Kidney epithelial cell (primary cell): Measurements from ENCODE around the gene BDH2. TPM values are rescaled to one million over a fixed set of nuclear protein-coding genes. Genes with fewer than 3 reads are reported as not detected.

Experiments
- DNase-seq: peaks from one replicate; pipeline ENCODE4 v3.0.0-alpha.2; 2010; ENCODE audit warnings: low read depth
- H3K27me3 ChIP-seq: 2 replicates; pipeline ENCODE4 v1.6.0; 2011; ENCODE audit warnings: low read length; ENCODE audit not compliant: control insufficient read depth, insufficient read depth
- H3K36me3 ChIP-seq: 2 replicates; pipeline ENCODE4 v1.5.1; 2011; ENCODE audit warnings: low read length; ENCODE audit not compliant: control insufficient read depth, insufficient read depth
- H3K4me3 ChIP-seq: 2 replicates; pipeline ENCODE4 v1.5.1; 2011; ENCODE audit warnings: low read depth, mild to moderate bottlenecking, control low read depth, low read length
- total RNA-seq: library from RNA; depleted of rRNA; stranded (reverse); fragments of >200 nt; gene quantifications from 2 replicates; pipeline ENCODE4 v1.2.3, GENCODE V29; 2015
- TF ChIP-seq, protein P1 (sequence below): IDR thresholded peaks from 2 replicates; pipeline ENCODE4 v1.5.1; 2011; ENCODE audit warnings: mild to moderate bottlenecking, moderate library complexity, low read length, control low read depth, inconsistent platforms; ENCODE audit not compliant: insufficient read depth, poor library complexity, severe bottlenecking

The BDH2 gene
- total RNA-seq, 1 donor from 2014 or later, result 44.5 TPM

DNA sequence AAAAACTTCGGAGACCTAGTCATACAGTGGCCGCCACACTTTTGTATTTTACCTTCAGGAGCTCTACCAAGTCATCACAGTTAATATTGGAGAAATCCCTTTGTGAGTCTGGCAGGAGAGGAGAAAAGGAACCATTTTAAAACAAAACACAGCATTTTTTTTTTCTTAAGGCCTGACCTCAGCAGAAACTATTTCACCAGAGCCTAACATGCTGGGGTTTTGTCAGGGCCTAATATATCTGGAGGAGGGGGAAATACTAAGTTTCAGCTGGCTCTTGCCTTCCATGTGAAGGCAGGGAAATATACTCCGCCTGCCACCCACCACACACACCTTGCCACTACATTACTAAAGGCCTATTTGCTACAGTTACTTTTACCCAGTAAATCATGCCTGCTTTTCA is 26.5 kb upstream of the BDH2 start:
- Histone ChIP-seq H3K27me3 (no peaks in the 10 kb centered on the region), H3K36me3 (no peaks in the 10 kb centered on the region), H3K4me3 (no peak overlapping the region)
- DNase-seq, result no peak
- TF ChIP-seq, protein P1, sequence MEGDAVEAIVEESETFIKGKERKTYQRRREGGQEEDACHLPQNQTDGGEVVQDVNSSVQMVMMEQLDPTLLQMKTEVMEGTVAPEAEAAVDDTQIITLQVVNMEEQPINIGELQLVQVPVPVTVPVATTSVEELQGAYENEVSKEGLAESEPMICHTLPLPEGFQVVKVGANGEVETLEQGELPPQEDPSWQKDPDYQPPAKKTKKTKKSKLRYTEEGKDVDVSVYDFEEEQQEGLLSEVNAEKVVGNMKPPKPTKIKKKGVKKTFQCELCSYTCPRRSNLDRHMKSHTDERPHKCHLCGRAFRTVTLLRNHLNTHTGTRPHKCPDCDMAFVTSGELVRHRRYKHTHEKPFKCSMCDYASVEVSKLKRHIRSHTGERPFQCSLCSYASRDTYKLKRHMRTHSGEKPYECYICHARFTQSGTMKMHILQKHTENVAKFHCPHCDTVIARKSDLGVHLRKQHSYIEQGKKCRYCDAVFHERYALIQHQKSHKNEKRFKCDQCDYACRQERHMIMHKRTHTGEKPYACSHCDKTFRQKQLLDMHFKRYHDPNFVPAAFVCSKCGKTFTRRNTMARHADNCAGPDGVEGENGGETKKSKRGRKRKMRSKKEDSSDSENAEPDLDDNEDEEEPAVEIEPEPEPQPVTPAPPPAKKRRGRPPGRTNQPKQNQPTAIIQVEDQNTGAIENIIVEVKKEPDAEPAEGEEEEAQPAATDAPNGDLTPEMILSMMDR, result no peak

DNA sequence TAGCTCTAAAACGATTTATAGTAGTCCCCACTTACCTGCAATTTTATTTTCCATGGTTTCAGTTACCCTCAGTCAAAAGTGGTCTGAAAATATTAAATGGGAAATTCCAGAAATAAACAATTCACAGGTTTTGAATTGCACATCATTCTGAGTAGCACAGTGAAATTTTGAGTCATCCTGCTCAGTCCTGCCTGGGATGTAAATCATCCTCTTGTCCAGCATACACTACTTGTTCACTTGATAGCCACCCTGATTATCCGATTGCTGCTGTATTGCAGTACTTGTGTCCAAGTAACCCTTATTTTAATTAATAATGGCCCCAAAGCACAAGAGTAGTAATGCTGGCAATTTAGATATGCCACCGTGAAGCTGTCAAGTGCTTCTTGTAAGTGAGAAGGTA is 23.5 kb upstream of the BDH2 start:
- TF ChIP-seq, protein P1, result no peak
- Histone ChIP-seq H3K36me3 (no peaks in the 10 kb centered on the region), H3K27me3 (no peaks in the 10 kb centered on the region), H3K4me3 (no peak overlapping the region)
- DNase-seq, result no peak

DNA sequence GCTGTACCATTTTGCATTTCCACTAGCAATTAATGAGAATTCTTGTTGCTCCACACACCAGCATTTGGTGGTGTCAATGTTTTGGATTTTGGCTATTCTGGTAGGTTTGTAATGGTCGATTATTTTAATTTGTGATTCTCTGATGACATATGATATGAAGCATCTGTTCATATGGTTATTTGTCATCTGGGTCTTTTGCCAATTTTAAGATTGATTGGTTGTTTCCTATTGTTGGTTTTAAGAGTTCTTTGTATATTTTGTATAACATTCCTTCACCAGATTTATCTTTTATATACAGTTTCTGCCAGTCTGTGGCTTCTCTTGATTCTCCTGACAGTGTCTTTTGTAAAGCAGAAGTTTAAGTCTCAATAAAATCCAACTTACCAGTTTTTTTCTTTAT is 18.5 kb upstream of the BDH2 start:
- no peak for DNase-seq
- Histone ChIP-seq H3K4me3 (no peak overlapping the region), H3K27me3 (no peaks in the 10 kb centered on the region), H3K36me3 (no peaks in the 10 kb centered on the region)
- TF ChIP-seq, protein P1, result no peak

DNA sequence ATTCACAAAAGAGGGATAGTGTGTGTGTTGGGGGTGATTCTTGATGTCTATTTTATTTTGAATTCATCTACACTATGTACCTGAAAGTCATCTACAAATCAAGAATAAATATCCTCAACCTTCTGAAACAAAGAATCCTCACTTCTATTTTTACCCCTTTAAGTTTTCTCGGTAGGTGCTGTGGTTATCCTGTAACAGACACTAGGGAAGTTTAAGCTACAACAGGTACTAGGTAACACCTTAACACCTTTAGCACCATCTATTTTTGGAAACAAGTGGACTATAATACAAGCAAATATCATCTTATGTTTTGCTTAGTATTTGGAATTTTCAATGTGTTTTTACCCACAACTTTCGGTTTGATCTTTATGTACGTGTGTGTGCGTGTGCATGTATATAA is 12.0 kb upstream of the BDH2 start:
- no peak overlapping the region for H3K4me3 ChIP-seq
- no peaks in the 10 kb centered on the region for H3K36me3 ChIP-seq
- no peak for DNase-seq
- no peaks in the 10 kb centered on the region for H3K27me3 ChIP-seq
- TF ChIP-seq, protein P1, result no peak

DNA sequence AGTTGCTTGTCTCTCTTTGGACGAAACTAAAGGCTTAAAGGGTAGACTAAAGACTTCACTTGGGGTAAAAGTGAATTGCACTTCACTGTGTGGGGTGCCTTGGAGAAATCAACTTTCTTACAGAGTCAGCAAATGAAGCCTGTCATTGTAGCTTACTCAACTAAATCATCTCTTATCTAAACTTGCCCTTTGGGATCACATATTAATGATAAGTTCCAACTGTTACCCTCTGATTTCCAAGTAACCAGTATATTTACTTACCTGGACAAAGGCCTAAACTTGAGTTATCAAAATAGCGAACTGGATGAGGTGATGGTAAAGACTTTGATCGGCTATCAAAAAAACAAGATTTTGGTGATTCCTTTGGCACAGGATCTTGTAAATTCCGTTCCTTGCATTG is 8.9 kb upstream of the BDH2 start:
- H3K36me3 ChIP-seq, result no peaks in the 10 kb centered on the region
- DNase-seq, result no peak
- H3K4me3 ChIP-seq, result no peak overlapping the region
- H3K27me3 ChIP-seq, result no peaks in the 10 kb centered on the region
- TF ChIP-seq, protein P1, result no peak

DNA sequence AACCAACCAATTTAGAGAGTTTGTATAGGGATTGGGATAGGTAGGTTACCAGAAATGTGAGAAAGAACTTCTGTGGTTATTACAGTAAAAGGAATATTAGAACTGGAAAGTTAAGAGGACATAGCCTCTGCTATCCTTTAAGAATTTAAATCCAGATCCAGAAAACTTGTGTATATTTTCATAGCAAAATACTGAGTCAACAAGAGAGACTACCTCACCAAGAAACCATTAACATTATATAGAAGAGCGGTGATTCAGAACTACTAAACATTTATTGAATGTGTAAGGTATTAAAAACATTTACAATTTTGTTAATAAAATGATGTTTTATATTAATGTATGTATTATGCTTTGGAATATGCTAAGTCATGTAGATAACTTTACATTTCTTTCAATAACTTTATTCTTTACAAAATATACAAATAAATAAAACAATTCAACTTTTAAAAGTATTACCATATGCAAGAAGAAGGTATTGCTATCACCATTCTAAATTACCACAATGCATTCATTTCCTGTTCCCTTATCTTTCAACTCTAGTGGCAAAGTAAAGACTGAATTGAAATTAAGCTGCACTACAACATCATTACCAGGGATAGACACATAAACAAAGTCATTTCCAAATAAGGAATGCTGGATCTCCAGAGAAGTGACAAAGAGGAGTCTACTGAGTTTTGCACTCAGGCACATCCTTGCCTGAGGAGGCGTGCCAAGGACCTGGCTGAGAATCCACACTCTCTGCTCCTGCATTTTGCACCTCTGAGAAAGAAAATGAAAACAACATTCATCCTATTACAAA is 6.1 kb upstream of the BDH2 start:
- TF ChIP-seq, protein P1, result no peak
- H3K36me3 ChIP-seq, result no peaks in the 10 kb centered on the region
- no peak overlapping the region for H3K4me3 ChIP-seq
- no peak for DNase-seq
- no peaks in the 10 kb centered on the region for H3K27me3 ChIP-seq
